Measurements from ENCODE around the gene SAFB2. TPM values are rescaled to one million over a fixed set of nuclear protein-coding genes. Genes with fewer than 3 reads are reported as not detected.

Gene SAFB2
- total RNA-seq, 1 donor from 2014 or later: 44.3 TPM

GRCh38 chr19:5579697-5580096 lies 42.9 kb downstream of the SAFB2 start:
- DNase-seq: no peak

- no peak for DNase-seq
Observed at GRCh38 chr19:5579286-5579685, 43.3 kb downstream of the SAFB2 start.

- DNase-seq: no peak
Observed at GRCh38 chr19:5578097-5578846, 44.3 kb downstream of the SAFB2 start.

GRCh38 chr19:5575590-5575989 lies 47.0 kb downstream of the SAFB2 start:
- DNase-seq: no peak

GRCh38 chr19:5572556-5573286 lies 49.9 kb downstream of the SAFB2 start:
- DNase-seq: no peak

- no peak for DNase-seq
Observed at GRCh38 chr19:5571777-5572176, 50.8 kb downstream of the SAFB2 start.

- no peak for DNase-seq
Observed at GRCh38 chr19:5567970-5568407, 54.6 kb downstream of the SAFB2 start.

GRCh38 chr19:5567360-5567969 lies 55.1 kb downstream of the SAFB2 start, which contains the start of gene TINCR:
TINCR (minus strand) TSS chr19:5567953.
- DNase-seq: no peak

- DNase-seq: no peak
Observed at GRCh38 chr19:5564930-5565329, 57.6 kb downstream of the SAFB2 start.

- no peak for DNase-seq
Observed at GRCh38 chr19:5563935-5564612, 58.5 kb downstream of the SAFB2 start.

GRCh38 chr19:5563008-5563431 lies 59.6 kb downstream of the SAFB2 start:
- no peak for DNase-seq

- DNase-seq: no peak
Observed at GRCh38 chr19:5562280-5562679, 60.3 kb downstream of the SAFB2 start.

- DNase-seq: no peak
Observed at GRCh38 chr19:5561559-5561958, 61.0 kb downstream of the SAFB2 start.

- no peak for DNase-seq
Observed at GRCh38 chr19:5560156-5560555, 62.4 kb downstream of the SAFB2 start.

GRCh38 chr19:5559804-5560133 lies 62.8 kb downstream of the SAFB2 start:
- no peak for DNase-seq

GRCh38 chr19:5558101-5558621 lies 64.4 kb downstream of the SAFB2 start:
- DNase-seq: no peak

- DNase-seq: no peak
Observed at GRCh38 chr19:5557691-5558090, 64.9 kb downstream of the SAFB2 start.

- DNase-seq: no peak
Observed at GRCh38 chr19:5554828-5555227, 67.7 kb downstream of the SAFB2 start.

- DNase-seq: no peak
Observed at GRCh38 chr19:5553892-5554291, 68.7 kb downstream of the SAFB2 start.

- no peak for DNase-seq
Observed at GRCh38 chr19:5547881-5548280, 74.7 kb downstream of the SAFB2 start.

GRCh38 chr19:5545984-5546383 lies 76.6 kb downstream of the SAFB2 start:
- no peak for DNase-seq

- DNase-seq: no peak
Observed at GRCh38 chr19:5545051-5545450, 77.5 kb downstream of the SAFB2 start.

- DNase-seq: no peak
Observed at GRCh38 chr19:5542665-5543064, 79.9 kb downstream of the SAFB2 start.

All from occipital lobe (tissue), 2 donors.